ENCODE measurements around the gene QRSL1. TPM values are rescaled to one million over a fixed set of nuclear protein-coding genes. Genes with fewer than 3 reads are reported as not detected.
"Not testable (repeated sequence)": the region's sequence is repeated elsewhere in the genome, so short reads cannot be mapped to it uniquely, and the experiment has no call there.

QRSL1 gene
- total RNA-seq, 4 donors from 2014 or later = 11.4 to 16.4 (median 15.9) TPM

GRCh38 chr6:106623039-106623438 is 6.3 kb upstream of the QRSL1 start:
- DNase-seq = no peak
- TF ChIP-seq CTCF (IDR thresholded peaks at IDR 0.05) (no peak), POLR2A (IDR thresholded peaks at IDR 0.05) (no peak)
- Histone ChIP-seq H3K9me3 (no peaks in the 10 kb centered on the region), H3K27me3 (no peaks in the 10 kb centered on the region), H3K36me3 (peaks cover 0 to 3% of the 10 kb centered on the region in 2 donors), H3K4me1 (peaks cover 7 to 8% of the 10 kb centered on the region in 2 donors), H3K27ac (no peak overlapping the region), H3K4me3 (replicated peaks in 1 of 3) (no peak overlapping the region)
- intact Hi-C loops (cut with DNase I) = no loop called here
- WGBS, 2 donors = 94 to 98% methylated on average over 1 of the region's 1 CpG

DNA sequence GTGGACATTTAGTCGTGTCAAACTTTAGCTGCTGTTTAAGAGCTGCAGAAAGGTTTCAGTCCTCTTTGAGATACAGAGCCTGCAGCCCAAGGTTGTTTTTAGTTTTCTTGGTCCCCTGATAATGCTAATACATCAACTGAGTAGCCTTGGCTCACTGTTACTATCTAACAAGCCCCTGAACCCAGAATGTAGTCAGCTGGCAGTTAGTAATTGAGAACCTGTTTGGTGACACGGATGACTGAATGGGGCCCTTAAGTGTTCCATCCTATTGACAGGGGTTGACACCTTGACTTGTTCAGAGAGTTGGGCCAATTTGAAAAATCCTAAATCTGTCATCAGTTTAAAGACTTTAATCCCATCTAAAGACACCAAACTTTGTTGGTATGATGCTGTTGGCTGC is 2.9 kb upstream of the QRSL1 start:
- Histone ChIP-seq H3K27me3 (no peaks in the 10 kb centered on the region), H3K36me3 (no peaks in the 10 kb centered on the region), H3K4me3 (replicated peaks in 1 of 3) (no peak overlapping the region), H3K4me1 (peaks cover 14 to 20% of the 10 kb centered on the region in 2 donors), H3K27ac (peak overlapping the region in 1 of 3 donors; percentile 50), H3K9me3 (no peaks in the 10 kb centered on the region)
- TF ChIP-seq POLR2A (IDR thresholded peaks at IDR 0.05) (no peak), CTCF (IDR thresholded peaks at IDR 0.05) (no peak)
- no peak for DNase-seq
- intact Hi-C loops (cut with DNase I) = no loop called here
- 15 to 17% methylated on average over 2 of the region's 2 CpGs for WGBS, 2 donors

DNA sequence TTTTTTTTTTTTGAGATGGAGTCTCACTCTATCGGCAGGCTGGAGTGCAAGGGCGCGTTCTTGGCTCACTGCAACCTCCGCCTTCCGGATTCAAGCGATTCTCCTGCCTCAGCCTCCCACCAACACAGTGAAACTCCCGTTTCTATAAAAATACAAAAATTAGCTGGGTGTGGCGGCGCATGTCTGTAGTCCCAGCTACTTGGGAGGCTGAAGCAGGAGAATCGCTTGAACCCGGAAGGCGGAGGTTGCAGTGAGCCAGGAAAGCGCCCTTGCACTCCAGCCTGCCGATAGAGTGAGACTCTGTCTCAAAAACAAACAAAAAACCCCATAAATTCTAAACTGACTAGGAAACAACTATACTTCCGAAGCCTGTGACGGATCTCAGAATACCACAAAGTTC is 1.6 kb upstream of the QRSL1 start:
- H3K27me3 ChIP-seq; H3K9me3 ChIP-seq; DNase-seq; H3K36me3 ChIP-seq; H3K4me3 ChIP-seq (replicated peaks in 1 of 3); intact Hi-C loops (cut with DNase I); H3K27ac ChIP-seq: not testable (repeated sequence)
- H3K4me1 ChIP-seq = peaks cover 14 to 20% of the 10 kb centered on the region in 2 donors
- WGBS, 2 donors = 93 to 94% methylated on average over 16 of the region's 16 CpGs

DNA sequence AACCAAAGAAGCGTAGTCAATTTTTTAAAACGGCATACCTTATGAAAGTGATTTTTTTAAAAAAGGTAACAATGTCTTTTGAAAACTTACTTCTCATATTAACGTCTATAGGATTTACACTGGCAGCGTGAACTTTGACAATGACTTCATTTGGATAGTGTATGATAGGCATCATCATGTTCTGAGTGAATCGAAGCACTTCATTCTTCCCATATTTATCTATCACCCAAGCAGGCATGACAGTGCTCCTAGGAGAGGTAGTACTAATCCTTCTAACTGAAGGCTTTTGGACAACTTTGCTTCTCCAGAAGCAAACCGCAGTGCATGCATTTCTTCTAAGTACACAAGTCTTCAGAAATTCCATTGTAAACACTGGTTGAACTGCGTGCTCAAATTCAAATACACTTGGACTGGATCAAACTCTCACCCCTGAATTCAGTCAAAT is 698 bp upstream of the QRSL1 start:
- Histone ChIP-seq H3K27ac (peak overlapping the region; percentile 43 to 92 (median 81)), H3K4me3 (replicated peaks in 1 of 3) (peak overlapping the region in 2 of 3 donors; percentile 50 to 95), H3K4me1 (peaks cover 14 to 20% of the 10 kb centered on the region in 2 donors), H3K36me3 (no peaks in the 10 kb centered on the region), H3K9me3 (no peaks in the 10 kb centered on the region), H3K27me3 (no peaks in the 10 kb centered on the region)
- intact Hi-C loops (cut with DNase I) = no loop called here
- DNase-seq = no peak
- TF ChIP-seq POLR2A (IDR thresholded peaks at IDR 0.05) (no peak), CTCF (IDR thresholded peaks at IDR 0.05) (no peak)
- WGBS, 2 donors = 29 to 33% methylated on average over 7 of the region's 7 CpGs

GRCh38 chr6:106629859-106630163 is 433 bp downstream of the QRSL1 start:
- Histone ChIP-seq H3K36me3 (no peaks in the 10 kb centered on the region), H3K27me3 (no peaks in the 10 kb centered on the region), H3K4me1 (peaks cover 14 to 20% of the 10 kb centered on the region in 2 donors), H3K4me3 (replicated peaks in 1 of 3) (peak overlapping the region; percentile 21 to 95 (median 50)), H3K9me3 (no peaks in the 10 kb centered on the region), H3K27ac (peak overlapping the region; percentile 43 to 92 (median 81))
- no peak for DNase-seq
- TF ChIP-seq CTCF (IDR thresholded peaks at IDR 0.05) (no peak), POLR2A (IDR thresholded peaks at IDR 0.05) (no peak)
- intact Hi-C loops (cut with DNase I) = no loop called here
- 0 to 1% methylated on average over 9 to 14 of the region's 14 CpGs for WGBS, 2 donors

DNA sequence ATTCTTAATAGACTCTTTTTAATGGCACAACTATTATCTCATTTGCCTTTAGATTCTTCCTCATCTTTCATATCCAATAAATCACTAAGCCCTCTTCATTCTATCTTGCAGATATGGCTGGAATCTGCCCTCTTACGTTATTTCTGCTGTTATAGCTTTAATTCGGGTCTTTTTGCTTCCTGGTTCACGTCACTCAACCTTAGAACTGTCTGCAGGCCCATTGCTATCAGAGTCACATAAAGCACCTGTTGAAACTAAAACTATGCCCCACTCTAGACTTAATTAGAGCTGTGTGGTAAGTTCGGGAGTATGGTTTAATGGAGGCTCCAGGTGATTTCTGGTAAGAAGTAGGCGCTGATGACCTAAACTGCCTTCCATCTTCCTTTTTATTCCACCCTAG is 988 bp downstream of the QRSL1 start:
- H3K4me3 ChIP-seq (replicated peaks in 1 of 3) = peak overlapping the region in 2 of 3 donors; percentile 50 to 95
- intact Hi-C loops (cut with DNase I) = no loop called here
- peak overlapping the region in 1 of 3 donors; percentile 92 for H3K27ac ChIP-seq
- H3K36me3 ChIP-seq = no peaks in the 10 kb centered on the region
- H3K4me1 ChIP-seq = peaks cover 14 to 20% of the 10 kb centered on the region in 2 donors
- WGBS, 2 donors = 58 to 63% methylated on average over 5 of the region's 5 CpGs
- no peaks in the 10 kb centered on the region for H3K9me3 ChIP-seq
- TF ChIP-seq POLR2A (IDR thresholded peaks at IDR 0.05) = no peak
- TF ChIP-seq CTCF (IDR thresholded peaks at IDR 0.05) = no peak
- no peak for DNase-seq
- no peaks in the 10 kb centered on the region for H3K27me3 ChIP-seq
